ENCODE data around the gene NELFB.

NELFB gene

DNA sequence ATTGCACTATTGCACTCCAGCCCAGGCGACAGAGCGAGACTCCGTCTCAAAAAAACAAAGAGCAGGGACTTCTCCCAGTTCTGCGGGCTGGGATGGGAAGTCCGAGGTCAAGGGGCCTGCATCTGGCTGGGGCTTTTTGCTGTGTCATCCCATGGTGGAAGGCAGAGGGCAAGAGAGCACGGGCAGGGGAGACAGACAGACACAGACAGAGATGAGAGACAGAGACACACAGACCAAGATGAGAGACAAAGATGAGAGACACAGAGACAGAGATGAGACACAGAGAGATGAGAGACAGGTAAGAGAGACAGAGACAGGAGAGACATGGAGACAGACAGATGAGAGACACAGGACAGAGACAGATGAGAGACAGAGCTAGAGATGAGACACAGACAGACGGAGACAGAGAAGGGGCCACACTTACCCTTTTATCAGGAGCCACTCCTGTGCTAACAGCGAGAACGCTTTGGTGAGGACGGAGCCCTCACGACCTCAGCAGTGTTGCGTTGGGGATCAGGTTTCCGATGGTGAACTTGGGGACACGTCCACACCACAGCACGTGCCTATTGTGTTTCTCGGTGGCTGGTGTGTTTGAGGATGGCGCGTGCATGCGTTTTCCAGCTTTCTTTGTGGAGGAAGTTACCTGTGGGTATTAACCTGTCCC is 13.5 kb downstream of the NELFB start:
- no peak for DNase-seq (ENCODE audit: low read depth)

DNA sequence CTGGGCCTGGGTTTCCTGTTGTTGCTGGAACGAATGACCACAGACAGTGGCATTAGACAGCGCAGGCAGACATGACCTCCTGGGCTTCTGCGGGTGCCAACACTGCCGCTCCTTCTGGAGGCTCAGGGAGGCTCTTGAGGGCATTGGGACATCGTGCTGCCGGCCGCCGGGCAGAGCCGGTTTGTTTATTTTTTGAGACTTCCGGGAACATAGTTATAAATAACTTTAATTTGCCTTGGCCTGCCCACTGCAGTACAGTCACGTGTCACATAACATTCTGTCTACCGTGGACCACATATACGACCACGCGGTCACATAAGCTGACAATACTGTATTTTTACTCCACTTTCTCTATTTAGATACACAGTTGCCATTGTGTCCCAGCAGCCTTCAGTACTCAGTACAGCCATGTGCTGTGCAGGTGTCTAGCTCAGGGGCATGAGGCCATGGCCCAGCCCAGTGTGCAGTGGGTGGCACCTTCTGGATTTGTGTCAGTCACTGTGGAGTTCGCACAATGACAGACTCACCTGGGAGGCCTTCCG is 14.2 kb downstream of the NELFB start:
- DNase-seq (ENCODE audit: low read depth), result no peak

DNA sequence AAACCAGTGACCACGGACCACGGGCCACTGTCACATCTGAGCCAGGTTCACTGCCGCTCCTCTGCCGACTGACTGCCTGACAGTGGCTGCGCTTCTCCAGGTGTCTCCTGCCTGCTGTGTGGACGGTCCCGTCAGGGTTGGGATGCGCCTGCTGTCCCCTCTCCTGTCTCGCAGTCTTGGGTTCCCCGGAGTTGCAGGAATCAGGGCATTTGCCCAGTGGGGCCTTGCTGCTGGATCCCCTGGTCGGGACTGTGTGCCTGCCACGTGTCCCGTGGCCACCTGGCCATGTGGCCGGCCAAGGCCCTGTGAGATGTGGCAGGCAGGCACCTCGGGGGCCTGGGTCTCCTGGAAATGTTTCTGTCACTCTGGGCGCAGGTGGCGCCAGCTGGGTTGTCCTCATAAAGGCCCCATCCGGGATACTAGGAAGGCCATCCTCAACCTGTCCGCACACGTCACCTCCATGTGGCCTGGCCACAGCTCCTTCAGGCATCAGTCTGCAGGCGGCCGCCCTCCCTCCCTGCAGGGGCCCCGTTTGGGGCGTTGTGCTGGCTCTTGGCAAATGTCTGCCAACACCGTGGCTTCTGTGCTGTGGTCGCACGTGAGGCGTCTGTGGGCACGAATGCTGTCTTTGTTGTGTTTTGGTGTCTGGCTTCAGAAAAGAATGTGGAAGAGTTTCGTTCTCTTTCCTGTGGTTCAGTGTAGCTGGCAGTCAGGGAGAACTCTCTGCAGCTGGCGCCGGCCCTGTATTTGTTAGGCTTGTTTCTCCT is 16.0 kb downstream of the NELFB start:
- DNase-seq (ENCODE audit: low read depth), result no peak

DNA sequence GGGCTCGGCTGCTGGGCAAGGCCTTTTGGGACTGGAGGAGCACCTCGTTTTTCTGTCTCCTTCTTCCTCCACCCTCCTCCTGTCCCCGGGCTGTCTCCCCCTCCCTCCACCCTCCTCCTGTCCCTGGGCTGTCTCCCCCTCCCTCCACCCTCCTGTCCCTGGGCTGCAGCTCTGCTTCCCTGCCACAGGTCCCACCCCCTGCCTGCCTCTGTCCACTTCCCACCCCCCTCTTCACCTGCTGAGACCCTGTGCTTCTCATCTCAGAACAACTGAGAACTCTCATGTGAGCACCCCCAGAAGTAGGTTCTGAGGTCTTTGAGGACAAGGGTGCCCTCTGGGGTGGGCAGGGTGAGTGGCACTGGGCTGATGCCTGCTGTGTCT is 16.6 kb downstream of the NELFB start:
- no peak for DNase-seq (ENCODE audit: low read depth)

DNA sequence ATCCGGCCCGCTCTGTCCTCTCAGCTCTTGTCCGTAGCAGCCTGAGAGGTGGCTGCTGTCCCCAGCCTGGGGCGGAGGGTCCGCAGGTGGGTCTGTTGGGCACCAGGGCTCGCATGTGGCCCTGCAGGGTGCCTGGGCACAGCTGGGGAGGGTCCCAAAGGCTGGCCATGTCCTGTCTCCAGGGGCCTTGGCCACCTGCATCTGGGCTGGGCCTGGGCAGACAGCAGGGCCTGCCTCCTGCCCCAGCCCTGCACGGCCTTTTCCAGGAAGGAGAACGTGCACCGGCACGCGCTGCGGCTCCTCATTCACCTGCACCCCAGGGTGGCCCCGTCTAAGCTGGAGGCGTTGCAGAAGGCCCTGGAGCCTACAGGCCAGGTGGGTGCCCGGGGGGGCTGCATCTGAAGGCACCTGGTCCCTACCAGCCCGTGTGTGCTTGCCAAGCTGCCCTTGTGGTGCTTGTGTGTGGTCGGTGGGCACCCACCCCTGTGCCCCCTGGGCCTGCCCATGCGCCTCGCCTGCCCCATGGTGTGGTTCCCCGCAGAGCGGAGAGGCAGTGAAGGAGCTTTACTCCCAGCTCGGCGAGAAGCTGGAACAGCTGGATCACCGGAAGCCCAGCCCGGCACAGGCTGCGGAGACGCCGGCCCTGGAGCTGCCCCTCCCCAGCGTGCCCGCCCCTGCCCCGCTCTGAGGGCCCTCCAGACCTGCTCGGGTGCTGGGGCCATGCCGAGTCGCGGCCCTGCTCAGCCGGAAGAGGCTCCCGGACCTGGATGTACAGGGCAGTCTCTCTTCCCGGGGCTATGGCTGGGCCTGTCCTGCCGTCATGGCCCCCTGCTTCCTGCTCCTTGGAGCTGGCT is 17.3 kb downstream of the NELFB start:
- no peak for DNase-seq (ENCODE audit: low read depth)

DNA sequence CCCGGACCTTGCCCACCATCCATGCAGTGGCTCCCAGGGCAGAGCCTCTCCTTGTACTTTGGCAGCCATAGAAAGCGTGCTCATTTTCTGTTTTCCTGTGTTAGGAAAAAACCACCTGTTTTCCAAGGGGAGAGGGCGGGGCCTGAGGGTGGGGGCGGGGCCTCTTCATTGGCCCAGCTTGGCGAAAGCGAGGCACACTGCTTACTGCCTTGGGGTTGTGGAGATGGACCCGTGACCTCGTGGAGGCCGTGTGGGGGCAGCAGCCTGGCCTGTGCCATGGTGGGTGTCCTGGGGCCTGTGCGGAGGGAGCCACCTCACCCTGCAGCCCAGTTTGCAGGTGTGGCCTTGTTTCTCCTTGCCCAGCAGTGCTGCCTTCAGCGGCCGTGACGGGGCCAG is 18.0 kb downstream of the NELFB start:
- DNase-seq (ENCODE audit: low read depth), result no peak

DNA sequence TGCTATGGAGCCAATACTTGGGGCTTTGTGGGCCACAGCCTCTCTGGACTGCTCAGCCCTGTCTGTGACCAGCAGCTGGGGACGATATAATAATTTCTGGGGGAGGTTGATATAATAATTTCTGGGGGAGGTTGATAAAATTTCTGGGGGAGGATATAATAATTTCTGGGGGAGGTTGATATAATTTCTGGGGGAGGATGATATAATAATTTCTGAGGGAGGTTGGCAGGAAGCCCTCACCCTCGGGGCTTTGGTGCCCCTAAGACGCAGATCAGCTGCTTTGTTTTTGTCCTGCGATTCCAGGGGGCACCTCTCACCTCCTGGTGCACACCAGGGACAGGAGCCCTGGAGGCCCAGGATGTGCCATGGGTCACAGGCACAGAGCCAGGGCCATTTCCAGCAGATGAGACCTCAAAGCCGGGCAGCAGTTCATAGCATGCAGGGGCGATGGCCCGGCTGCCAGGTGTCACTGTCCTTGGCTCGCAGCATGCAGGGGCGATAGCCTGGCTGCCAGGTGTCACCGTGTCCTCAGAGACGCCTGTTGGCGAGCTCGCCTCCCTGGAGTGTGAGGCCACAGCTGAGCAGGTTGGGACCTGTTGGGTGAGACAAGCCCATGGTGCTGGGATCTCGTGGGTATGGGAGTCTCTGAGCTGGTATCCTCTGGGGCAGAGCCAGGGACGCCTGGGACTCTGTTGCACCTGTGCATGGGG is 18.6 kb downstream of the NELFB start:
- no peak for DNase-seq (ENCODE audit: low read depth)

DNA sequence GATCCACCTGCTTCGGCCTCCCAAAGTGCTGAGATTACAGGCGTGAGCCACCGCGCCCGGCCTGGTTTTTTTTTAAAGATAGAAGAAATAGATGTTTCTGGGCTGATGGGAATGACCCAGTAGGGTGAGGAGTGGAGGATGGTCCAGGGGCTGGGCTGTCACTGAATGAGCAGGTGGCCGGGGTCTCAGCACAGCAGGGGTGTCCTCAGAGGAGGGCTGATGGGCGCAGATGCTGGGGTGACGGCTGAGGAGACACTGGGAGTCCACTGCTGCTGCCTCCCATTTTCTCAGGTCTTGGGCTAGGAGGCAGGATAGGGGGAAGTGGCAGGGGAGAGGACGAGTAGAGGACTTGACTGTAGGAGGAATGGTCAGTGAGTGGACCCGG is 20.1 kb downstream of the NELFB start:
- DNase-seq (ENCODE audit: low read depth), result no peak

DNA sequence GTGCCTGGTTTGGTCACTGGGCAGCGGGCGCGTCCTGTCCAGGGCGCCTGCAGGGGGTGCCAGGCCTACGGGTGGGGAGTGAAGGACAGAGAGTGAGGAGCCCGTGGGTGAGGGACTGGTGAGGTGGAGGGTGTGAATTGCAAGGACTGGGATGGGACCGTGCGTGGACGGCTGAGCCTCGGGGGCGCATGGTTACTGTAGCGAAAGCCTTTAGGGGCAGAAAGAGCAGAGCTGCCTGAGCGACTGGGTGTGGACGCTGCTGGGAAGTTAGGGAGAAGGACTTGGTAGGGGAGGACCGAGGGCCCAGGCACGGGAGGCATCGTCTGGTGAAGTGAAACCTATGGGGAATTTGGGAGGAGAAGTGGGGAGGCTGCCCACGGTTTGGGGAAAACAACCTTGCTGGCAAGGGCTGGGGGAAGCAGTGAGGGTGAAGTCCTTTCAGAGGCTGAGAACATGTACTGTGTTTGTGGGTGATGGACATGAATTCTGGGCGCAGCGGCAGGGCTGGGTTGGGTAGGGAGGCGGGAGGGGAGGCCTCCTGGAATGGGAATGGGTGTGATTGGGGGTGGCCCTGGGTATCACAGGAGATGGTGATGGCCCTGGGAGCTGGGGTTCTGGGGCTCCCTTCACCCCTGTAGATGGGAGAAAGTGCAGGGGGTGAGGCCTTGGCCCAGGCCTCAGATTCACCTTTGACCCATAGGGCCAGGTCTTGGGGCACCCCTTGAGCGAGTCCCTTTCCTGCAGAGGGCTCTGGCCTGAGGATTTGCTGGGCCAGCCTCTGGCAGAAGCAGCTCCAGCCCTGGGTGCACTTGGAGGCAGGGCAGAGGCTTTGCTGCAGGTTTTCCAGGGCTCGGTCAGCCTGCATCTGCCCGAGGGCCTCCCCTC is 20.7 kb downstream of the NELFB start:
- no peak for DNase-seq (ENCODE audit: low read depth)

DNA sequence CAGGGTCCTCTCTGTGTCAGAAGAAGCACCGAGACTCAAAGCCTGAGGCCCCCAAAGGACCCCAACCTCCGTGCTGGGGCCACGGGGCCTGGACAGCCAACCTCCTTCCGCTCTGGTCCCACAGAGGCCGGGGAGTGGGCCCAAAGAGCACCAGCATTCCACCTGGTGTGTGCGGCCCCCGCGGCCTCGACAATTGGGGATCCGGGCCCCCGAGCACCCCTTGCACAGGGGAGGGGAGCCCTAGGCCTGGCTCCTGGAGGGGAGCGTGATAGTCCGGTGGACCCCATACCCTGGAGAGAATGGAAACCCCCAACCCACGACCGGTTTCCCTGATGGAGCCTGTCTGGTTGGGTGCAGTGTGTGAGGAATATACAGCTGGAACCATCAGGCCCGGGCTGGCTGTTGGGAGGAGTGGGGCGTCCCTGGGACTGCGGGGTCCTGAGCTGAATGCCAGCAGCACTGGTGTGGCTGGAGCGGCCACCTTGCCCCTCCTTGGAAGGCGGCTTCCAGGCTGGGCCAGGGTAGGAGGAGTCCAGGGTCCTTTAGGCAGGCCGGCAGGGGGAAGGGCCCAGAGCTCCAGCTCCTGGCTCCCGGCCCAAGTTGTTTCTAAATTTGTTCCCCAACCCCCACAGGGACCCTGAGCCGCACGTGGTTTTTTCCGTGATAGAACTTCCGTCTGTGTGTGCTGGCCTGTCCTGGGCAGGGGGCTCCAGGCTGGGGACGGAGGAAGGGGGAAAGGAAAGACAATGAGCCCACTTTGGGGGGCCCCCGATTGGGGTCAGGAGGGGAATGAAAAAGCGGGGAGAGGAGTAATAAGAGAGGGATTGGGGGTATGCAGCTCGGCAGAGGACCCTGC is 21.6 kb downstream of the NELFB start:
- no peak for DNase-seq (ENCODE audit: low read depth)

DNA sequence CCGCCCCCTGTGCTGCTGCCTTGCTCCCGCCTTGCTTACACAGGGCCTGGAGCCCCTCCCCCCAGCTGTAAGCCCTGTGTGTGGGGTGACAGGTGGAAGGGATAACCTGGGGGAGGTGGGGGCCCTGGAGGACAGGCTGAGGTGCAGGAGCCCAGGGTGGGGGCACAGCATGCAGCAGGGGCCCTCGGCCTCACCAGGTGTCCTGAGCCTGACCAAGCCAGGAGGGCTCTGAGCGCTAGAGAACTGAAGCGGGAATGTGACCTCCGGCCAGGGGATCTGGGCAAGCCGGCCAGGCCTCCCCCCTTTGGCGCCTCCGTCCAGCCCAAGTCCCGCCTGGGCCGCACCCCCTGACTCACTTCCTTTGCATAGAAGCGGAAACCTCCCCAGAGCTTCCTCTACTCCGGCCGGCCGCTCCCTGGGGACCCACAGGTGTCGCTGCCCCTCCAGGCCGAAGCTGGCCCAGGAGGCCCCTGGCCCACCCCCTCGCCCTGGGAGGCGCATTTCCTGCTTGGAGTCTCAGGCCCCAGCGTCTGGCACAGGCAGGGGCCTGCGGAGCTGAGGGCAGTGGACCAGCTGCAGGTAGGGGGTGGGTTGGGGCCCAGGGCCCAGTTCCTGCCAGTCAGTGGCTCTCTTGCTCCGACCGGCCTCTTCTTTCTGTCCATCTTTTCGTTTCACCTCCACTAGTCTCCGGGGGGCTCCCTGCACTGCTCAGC is 22.4 kb downstream of the NELFB start, which contains the start of gene TOR4A:
Gene TOR4A, plus strand, starts transcription at position 398 of the 713 bp plus-strand sequence. CDS start 964 bp downstream, outside the sequence.
- DNase-seq (ENCODE audit: low read depth), result peak; percentile 64

DNA sequence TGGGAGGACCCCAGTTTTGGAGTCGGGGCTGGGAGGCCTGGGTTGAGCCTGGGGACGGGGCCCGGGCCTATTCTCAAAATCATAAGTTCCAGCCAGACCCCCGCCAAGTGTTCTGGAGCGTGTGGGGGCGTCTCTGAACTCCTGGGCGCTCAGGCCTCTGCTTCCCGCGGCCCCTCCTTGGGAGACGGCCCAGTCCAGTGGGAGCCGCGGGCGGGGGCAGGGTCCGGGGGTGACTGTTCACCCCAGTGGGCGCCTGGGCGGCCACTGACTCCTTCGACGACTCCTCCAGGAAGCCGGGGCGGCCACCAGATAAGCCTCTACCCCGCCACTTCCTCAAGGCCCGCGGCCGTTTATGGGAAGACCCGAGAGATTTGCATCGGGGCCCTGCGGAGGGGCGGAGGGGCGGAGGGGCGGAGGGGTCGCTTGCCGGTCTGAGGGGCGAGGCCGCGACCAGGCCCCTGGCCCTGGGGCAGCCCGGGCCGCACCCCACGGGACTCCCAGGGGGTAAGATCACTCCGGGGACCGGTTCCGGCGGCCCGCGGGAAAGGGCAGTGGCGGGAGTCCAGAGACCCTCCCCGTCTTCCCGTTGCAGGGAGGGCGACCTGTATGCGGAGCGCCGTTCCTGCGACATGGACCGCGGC is 23.1 kb downstream of the NELFB start:
- no peak for DNase-seq (ENCODE audit: low read depth)

DNA sequence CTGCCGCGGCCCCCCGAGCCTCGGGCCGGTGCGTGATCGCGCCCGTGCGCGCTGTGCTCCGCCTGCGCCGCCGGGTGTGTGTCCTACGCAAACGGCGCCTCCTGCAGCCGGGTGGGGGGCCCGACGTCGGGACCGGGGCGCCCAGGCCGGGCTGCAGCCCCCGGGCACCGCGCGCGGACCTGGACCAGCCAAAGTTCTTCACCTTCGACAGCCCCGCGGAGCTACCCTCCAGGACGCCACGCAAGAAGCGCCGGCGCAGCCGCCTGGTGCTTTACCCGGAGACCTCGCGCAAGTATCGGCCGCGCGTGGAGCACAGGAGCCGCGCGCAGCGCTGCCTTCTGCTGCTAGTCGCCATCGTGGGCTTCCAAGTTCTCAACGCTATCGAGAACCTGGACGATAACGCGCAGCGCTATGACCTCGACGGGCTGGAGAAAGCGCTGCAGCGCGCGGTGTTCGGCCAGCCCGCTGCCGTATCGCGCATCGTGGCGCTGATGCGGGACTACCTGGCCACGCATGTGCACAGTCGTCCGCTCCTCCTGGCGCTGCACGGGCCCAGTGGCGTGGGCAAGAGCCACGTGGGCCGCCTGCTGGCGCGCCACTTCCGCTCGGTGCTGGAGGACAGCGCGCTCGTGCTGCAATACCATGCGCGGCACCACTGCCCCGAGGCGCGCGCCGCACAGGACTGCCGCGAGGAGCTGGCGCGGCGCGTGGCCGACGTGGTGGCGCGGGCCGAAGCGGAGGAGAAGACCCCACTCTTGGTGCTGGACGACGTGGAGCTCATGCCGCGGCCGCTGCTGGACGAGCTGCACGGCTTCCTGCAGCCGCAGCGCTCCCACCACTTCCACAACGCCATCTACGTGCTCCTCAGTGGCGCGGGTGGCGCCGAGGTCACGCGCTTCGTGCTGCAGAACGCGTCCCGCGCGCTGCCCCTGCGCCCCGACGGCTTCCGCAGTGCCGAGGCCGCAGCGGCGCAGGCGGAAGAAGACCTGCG is 23.9 kb downstream of the NELFB start:
- no peak for DNase-seq (ENCODE audit: low read depth)

DNA sequence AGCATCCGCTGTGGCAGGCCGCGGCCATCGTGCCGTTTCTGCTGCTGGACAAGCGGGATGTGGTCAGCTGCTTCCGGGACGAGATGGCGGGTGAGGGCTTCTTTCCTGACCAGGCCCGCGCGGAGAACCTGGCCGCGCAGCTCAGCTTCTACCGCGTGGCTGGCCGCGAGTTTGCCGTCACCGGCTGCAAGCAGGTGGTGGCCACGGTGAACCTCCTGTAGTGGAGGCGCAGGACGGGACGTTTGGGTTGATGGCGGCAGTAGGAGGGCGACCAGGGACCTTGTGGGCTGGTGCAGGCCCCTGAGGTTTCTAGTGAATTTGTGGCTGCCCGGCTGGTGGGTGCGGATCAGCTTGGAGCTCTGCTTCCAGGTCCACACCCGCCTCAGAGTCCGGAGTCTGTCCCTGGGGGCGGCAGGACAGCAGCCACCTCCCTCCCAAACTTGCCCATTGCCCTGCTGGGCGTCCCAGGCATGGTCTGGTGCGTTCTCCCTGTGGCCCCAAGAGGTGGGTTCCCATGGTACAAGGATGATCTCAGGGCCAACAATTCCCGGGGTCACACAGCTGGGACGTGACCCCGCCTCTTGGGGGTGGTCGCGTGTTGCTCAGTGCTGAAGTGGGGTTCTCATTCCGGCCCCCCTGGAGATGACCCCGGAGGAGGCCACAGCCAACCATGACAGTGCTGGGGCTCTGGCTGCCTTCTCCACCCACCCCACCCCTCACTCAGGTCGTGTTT is 24.8 kb downstream of the NELFB start:
- DNase-seq (ENCODE audit: low read depth), result no peak

DNA sequence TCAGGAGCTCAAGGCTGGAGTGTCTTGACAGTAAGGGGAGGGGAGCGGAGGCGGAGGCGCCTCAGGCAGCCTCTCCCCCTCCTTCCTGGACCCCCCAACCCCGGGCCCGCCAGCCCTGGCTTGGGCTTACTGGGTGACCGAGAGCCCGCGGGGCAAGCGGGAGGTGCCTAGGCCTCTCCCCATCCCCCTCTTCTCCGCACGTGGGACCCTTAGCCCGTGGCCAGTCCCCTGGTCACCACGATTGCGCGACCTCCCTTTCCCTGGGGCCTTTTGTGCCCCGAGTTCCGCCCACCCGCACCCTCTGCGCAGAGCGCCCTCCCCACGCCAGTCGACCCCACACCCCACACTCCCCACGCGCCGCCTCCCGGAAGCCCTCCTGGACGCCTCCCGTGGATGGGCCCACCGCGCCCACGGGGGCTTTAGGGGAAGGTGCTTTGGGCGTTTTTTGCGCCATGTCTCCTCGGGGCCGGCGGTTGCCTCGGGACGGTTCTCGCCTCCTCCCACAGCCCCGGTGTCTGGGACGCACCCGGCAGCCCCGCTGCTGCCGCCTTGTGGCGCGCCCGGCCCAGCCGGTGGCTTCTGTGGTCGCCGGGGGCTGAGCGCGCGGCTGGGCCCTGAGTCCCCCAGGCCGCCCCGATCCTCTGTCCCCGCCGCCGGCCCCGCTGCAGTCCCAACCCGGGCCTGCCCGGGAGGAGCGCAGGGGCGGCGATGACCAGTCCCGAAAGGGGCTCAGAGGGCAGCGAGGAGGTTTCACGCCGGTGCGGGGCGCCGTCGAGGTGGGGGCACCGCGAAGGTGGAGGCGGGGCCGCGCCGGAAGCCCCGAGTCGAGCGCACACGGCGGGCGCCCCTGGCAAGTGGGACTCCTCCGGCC is 25.6 kb downstream of the NELFB start:
- no peak for DNase-seq (ENCODE audit: low read depth)

All from HS-5 (cell line).